GM11168 (cell line): ENCODE data around the gene LDLRAD4.

ENCODE experiments used
- in situ Hi-C: fragments of 300-500 bp; cut with MboI; formaldehyde crosslinking; loops from one replicate; pipeline ENCODE4 v1.12.0; 2022; ENCODE audit warnings: low sequenced_read_pairs; ENCODE audit not compliant: unreplicated experiment

The LDLRAD4 gene

DNA sequence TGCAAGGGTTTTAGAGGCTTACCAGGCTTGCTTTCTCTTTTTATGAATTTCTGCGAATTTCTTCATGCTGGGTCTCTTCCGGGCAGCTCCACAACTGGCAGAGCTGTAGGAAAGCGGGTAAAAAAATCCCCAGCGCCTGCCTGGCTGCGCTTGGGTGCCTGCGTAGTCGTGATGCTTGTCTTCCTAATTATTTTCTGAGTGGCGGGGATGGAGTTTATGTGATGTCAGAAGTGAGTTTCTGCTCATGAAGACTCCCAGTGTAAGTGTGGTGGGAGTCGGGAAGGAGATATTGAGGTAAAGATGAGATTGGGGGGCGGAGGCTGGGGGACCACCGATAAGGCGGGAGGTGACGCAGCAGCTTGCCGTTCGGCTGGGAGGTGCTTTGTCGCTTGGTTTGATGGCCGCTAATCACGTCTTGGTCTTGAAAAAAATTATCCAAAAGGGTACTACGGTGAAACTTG is 229.8 kb downstream of the LDLRAD4 start:
- in situ Hi-C loops: no loop called here

DNA sequence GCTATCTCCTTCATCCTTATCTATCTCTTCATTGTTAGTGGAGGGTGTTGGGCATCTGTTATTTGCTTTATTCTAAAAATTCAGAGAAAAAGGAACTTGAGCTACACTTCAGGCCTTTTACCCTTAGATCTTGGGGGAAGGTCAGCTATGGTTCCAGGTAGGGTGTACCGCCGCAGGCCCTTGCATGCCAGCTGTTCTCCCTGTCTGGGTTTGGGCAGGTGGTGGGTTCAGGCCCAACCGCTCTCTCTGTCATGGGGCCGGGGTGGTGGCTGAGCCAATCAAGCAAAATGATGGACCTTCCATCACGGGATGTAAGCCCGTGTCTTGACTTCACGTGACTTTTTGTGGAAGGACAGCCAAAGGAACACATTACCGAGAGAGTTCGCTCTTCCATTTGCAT is 231.1 kb downstream of the LDLRAD4 start:
- in situ Hi-C loops: no loop called here

DNA sequence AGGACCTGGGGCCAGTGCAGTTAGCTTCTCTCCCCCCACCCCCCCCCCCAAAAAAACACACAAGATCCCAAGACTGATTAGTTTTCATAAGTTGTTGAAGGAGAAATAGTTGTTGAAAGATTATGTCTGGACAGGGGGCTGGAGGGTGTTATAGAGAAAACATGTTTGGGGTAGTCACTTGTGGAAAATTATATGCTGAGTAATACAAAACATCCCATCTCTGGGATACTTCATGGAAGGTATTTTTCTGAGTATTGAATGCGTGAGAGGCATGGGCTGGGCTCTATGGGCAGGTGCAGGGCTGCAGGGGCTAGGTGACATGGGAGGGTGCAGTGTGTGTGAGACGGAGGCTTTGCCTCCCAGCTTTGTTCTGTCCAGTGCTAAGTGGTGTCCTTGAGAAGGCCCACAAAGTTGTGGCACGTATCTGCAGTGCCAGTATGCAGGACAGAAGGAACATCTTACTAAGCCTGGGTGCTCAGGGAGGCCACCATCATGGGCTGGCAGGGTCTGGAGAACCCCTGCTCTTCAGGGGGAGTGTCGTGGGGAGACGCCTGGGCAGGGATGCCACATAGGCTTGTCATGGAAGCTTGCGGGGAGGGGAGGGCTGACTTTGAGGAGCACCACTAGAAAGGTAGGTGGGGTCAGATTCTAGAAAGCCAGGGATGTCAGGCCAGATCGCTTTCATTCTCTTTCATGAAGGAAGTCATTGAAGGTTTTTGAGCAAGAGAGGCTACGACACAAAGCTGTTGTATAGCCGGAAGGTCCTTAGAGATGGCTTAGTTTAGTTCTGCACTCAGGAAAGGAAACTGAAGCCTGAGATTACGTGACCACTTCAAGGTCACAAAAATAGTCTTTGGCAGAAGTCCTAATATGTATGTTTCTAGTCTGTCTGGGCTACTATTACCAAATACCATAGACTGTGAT is 232.0 kb downstream of the LDLRAD4 start:
- in situ Hi-C loops: no loop called here

DNA sequence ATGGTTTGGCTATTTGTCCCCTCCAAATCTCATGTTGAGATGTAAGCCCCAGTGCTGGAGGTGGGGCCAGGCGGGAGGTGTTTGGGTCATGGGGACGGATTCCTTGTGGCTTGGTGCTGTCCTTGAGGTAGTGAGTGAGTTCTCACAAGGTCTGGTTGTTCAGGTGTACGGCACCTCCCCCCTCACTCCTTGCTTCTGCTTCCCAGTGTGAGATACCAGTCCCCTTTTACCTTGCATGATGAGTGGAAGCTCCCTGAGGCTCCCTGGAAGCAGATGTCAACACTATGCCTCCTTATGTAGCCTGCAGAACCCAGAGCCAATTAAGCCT is 232.6 kb downstream of the LDLRAD4 start:
- in situ Hi-C loops: no loop called here

DNA sequence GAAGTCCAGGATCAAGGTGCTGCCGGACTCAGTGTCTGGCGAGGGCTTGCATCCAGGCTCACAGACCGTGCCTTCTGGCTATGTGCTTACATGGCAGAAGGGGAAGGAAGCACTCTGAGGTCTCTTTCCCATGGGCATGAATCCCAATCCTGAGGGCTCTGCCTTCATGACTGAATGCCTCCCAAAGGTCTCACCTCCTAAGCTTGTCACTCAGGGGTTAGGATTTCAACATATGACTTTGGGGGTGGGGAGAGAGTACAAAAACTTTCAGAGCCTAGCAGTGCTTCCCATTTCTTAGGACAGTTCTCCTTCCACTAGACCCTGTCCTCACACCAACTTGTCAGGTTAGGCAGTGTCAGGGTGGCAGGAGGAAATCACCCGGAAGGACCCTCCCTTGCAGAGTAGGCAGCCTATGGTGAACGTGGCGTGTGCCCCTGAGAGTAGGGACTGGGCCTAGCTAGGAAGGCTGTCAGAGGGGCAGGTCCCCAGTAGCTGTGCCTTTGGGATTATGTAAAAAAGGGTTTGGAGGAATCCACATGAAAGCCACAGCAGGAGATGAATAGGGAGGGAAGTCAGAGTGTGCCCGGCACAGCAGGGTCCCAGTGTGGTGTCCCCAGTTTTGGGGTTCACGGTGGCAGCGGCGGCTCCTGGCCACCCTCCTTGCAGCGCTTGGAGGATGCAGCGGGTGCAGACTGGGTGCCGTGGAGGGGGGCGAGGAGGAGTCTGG is 233.3 kb downstream of the LDLRAD4 start:
- in situ Hi-C loops: no loop called here

DNA sequence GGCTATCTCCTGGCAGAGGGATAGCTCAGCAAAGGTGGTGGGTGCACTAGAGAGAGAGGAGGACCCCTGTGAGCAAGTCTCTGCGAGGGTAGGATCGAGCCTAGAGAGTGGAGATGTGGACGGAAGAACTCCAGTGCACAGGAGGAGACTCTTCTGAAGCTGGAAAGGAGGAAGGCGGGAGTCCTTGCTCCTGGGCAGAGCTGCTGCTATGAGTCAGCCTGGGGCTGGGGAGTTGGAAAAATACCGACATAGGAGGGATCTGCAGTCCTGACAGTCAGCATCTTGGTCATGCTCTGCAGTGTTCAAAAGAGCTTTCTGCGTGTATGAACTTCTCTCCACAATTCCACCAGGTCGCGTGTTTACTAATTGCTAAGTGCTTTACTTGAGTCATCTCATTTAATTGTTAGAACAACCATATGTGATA is 233.8 kb downstream of the LDLRAD4 start:
- in situ Hi-C loops: no loop called here

DNA sequence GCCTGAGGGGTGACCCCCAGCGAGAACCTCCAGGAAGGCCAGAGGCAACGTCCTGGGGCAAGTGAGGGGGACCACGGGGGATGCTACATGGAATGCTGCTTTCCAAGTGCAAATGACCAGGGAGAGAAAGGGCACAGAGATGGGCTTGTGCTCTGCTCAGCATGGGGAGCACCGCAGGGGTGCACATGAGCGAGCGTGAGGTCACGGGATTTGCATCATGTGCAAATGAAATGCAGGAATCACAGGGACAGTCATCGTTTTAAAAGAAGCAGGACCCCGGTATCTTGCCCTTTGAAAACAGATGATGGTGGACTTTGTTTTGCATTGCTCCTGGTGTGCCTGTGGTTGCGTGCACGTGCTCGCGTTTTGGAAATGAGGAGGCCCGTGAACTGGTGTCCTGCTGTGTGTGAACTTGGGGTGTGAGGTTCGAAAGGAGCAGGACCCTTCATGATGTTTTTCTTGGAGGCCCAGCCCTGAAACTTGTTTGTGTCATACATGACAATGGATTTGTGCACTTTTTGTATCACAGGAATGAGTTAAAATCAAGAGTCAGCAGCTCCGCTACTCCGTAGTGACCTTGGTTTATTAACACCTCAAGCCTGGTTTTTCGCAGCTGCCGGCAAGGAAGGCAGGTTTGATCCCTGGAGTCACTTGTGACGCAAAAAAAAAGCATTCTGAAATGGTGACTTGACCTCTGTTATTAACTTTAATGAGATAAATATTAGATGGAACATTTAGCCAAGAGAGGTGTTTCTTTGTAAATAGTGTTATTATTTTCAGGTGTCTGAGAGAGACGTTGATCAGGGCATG is 234.5 kb downstream of the LDLRAD4 start:
- in situ Hi-C loops: no loop called here

DNA sequence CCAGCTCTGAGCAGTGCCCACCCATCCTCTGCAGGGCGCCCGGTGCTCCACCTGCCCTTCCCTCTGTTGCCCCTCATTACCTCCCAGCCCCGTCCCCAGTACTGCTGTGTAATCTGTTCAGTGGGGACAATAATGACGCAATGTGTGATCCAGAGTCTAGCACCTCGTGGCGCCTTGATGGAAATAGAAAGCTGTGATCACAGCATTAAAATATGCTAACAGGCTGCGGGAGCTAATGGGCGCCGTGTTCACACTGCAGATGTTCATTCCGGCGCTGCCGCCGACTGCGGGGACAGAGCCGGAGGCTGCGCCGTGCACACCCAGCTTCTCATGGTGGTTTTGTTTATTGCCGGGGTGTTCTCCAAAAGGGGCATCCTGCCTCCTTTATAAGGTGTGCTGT is 235.2 kb downstream of the LDLRAD4 start:
- in situ Hi-C loops: no loop called here

DNA sequence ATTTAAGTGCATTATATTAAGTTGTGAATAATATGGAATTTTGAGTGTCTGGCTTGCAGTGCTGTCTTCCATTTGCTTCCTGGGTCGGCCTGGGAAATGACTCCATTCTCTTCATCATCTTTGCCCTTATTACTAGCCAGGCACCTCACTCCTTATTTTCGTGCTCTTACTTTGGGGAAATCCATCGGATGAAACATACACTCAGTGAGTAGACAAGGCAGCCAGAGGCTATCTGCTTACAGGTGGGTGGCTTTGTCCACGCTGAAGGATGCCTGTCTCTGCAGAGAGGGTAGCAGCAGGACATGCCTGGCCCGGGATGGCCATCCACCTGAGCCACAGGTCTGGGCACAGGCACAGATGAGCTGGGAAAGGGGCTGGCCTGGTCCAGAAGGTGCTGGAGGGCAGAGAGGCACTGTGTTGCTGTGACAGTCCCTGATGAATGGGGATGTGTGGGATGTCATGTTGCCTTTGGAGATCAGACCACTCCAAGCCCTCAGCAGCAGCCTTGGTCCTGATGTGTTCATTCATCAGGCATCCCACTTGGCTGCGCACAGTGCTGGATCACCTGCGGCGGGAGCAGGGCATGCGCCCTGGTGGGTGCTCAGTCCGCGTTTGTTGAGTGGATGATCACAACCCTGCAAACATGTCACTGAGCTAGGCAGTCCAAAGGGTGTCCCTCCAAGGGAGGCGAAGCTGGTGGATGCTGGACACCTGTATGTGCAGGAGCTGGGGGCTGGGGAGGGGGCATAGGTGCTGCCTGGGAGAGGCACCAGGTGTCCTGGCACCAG is 236.0 kb downstream of the LDLRAD4 start:
- in situ Hi-C loops: no loop called here

DNA sequence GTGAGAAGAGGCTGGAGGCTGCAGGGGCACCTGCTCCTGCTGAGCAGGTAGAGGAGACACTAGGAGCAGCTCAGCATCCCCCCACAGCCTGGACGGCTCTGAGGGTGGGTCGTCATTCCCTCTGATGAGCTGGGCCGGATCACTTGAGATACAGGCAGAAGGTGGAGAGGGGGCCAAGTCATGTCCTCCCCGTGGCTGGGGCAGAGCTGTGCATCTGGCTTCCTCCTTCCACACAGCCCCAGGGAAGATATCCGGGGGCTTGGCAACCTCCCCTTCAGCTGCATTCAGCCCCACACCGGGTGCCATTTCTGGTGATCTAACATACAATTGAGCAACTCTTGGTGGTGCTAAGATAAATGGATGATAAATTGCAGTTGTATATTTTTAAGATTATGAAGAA is 236.9 kb downstream of the LDLRAD4 start:
- in situ Hi-C loops: no loop called here

DNA sequence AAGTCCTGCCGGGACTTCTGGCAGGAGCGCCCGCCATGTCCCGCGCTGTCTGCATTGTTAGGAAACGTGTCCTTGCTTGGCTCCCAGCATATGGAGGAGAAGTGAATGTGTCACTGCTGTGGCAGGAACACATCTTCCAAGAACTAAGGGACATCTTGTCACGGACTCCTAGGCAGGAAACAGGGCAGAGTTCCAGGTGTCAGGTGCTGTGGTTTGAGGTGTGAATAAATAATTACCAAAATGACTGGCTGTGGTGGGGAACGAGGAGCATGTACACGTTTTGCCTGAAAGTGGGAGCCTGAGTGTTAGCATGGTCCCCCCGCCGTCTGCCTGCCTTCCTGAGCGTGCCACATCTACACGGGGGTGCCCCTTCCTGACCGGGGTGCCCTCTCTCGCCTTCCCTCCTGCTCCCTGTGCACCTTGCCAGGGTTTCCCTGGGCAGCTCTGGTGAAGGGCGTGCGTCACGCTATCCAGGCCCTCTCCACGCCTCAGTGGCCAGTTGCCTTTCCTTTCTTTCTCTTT is 237.5 kb downstream of the LDLRAD4 start:
- in situ Hi-C loops: no loop called here

DNA sequence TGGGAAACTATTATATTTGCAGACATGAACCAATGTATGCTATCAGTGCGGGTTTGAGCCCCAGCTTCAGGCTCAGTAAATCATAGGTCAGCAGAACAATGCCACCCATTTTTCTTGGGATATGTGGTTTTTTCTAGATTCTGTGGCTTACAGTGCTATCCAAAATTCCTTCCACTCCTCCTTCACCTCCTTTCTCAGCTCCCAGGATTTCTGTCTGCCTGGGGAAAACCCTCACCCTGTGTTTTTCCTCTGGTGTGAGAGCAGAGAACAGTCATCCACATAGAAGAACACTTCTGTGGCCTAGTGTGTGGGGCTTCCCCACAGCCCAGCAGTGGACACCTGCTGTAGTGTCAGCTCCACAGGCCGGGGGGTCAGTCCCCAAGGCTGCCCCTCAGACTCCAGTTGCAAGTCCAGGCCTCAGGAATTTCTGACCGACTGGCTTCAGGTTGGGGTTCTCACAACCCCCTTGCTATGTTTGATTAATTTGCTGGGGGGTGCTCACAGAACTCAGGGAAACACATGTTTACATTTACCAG is 238.2 kb downstream of the LDLRAD4 start:
- in situ Hi-C loops: no loop called here

DNA sequence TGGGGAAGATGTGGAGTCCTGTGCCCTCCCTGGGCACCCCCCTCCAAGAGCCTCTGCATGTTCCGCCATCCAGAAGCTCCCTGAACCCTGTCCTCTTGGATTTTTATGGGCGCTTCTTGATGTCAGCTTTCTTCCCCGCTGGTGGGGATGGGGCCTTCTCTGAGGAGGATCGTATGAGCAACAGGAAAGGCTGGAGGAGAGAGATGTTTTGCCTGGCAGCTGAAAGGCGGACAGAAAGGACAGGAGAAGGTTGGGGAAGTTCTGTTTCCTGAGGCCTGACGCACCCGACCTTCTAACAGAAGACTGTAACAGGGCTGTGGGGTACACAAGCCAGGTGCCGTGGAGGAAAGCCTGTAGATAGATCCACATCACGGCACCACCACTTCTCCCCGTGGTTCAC is 238.8 kb downstream of the LDLRAD4 start:
- in situ Hi-C loops: no loop called here

DNA sequence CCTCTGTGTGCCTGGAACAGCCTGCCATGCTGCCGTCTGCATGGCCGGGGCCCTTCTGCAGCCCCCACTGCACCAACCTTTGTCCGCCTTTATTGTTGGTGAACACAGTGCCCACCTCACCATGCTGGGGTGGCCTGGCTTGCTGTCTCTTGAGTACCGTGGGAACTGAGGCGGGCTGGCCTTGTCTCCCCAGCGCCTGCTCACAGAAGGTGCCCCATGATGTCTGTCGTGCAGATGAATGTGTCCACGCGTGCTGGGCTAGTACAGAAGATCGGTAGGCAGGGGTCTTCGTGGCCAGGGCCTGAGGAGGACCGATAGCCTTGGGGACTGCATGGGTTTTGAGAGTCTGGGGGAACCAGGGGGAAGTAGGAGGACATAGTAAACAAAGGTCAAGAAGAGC is 242.4 kb downstream of the LDLRAD4 start:
- in situ Hi-C loops: loop anchor here (10.0 kb wide), 1 partner anchor 1234 kb away; no protein-coding TSS in a partner anchor

DNA sequence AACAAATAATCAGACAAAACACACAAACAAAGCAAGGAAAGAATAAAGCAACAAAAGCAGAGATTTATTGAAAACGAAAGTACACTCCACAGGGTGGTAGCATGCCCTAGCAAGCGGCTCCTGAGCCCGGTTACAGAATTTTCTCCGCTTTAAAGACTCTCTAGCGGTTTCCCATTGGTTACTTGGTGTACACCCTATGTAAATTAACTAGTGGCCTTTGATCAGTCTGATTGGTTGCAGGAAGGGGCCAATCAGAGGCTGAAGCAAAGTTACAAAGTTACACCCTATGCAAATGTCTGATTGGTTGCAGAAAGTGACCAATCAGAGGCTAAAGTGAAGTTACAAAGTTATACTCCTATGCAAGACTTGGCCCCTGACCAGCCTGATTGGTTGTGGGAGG is 242.9 kb downstream of the LDLRAD4 start:
- in situ Hi-C loops: loop anchor here (10.0 kb wide), 1 partner anchor 1233 kb away; no protein-coding TSS in a partner anchor

DNA sequence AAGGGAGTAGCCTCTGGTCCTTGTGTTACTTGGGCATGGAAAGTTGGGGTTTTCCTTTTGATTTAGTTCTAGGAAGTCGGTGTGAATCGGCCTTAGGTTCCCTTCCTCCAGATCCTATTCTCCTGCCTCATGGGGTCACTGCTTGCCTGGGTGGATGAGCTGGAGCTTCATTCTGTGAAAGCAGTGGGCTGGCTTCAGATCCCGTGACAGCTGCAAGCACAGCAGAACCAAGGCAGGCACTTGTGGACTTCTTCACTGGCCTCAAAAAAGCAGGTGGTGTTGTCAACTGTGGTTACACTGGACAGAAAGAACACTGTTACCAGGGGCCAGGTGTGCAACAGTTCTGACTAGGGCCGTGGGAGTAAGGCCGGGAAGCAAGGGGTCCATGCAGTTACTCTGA is 243.4 kb downstream of the LDLRAD4 start:
- in situ Hi-C loops: loop anchor here (10.0 kb wide), 1 partner anchor 1233 kb away; no protein-coding TSS in a partner anchor

DNA sequence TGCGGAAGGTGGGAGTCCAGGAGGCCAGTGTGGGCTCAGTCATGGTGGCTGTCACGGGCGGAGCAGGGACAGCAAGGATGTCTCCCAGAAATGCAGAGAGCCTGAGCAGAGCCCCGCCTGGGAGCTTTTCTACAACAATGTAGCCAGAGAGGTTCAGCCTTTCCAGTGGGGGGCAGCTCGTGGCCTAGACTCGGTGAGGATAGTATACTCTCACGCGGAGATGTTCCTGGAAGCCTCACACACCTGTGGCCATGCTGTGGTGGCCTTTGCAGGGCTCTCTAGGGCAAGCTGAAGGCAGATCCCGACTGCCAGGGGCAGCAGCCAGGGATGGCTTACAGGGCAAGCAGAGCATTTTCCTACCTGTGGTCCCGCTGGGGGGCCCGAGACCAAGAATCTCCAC is 244.1 kb downstream of the LDLRAD4 start:
- in situ Hi-C loops: loop anchor here (10.0 kb wide), 1 partner anchor 1232 kb away; no protein-coding TSS in a partner anchor

DNA sequence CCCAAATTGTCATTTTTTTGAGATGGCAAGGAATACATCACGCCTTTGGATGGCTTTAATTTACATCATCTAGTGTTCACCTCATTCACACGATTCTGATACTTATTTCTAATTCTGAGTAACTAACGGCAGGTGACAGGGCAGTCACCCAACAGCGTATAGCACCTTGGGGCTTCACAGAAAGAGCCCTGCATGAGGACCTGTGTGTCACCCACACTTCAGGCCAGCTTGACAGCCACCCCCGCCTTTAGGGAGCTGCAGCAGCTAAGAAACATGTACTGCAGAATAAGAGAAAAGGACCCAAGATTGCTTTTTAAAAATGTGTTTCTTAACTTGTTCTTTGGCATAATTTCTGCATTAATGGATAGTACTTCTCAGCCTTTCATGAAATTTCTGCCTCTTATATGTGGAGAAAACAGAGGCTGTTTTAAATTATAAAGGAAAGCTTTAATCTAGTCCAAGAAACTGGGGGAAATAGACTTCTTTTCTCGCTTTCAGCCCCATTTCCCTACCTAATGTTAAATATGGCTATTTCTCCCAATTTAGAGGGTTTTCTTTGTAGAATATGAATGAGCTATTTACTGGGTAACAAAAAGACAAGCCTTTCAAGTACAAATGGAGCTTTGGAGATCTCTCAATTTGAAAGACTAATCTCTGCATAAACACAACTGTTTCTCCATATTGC is 245.1 kb downstream of the LDLRAD4 start:
- in situ Hi-C loops: loop anchor here (10.0 kb wide), 1 partner anchor 1231 kb away; no protein-coding TSS in a partner anchor
